Measurements from ENCODE around the gene SEC23B.
"Not testable (repeated sequence)": the region's sequence is repeated elsewhere in the genome, so short reads cannot be mapped to it uniquely, and the experiment has no call there.

Gene SEC23B

DNA sequence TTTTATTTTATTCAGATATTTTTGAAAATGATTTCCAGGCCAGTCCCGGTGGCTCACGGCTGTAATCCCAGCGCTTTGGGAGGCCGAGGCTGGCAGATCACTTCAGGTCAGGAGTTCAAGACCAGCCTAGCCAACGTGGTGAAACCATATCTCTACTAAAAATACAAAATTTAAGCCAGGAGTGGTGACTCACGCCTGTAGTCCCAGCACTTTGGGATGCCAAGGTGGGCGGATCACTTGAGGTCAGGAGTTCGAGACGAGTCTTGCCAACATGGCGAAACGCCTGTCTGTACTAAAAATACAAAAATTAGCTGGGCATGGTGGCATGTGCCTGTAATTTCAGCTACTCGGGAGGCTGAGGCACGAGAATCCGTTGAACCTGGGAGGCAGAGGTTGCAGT lies 19.0 kb downstream of the SEC23B start:
- not testable (repeated sequence) for DNase-seq (ENCODE audit: low read depth)

DNA sequence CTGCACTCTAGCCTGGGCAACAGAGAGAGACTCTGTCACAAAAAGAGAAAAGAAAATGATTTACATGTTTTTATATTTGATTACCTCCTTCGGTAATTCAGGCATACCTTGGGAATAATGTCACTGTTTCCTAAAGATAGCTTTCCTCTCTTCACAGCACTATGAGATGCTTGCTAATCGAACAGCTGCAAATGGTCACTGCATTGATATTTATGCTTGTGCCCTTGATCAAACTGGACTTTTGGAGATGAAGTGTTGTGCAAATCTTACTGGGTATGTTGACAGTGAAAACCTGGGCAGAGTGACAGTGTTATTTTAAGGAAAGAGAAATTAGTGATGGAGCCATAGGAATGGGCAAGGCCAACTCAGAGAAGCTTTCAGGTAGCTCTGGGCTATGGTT lies 19.6 kb downstream of the SEC23B start:
- DNase-seq (ENCODE audit: low read depth), result no peak

DNA sequence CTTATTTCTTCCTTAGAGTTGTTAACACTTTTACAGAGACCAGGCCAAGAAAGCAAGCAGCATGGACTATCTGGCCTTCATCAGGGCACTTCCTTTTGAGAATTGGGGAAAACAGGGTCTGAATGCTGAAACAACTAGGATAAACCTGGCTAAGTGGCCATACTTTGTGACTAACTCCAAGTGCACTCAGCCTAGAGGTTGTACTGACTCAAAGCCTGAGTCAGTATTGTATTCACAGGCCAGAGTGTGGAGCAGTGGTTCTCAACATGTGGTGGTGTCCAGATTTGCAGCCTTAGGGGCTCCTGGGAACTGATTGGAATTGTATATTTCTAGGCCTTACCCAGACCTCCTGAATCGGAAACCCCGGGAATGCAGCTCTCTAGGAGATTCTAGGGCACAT lies 20.1 kb downstream of the SEC23B start:
- DNase-seq (ENCODE audit: low read depth), result no peak

DNA sequence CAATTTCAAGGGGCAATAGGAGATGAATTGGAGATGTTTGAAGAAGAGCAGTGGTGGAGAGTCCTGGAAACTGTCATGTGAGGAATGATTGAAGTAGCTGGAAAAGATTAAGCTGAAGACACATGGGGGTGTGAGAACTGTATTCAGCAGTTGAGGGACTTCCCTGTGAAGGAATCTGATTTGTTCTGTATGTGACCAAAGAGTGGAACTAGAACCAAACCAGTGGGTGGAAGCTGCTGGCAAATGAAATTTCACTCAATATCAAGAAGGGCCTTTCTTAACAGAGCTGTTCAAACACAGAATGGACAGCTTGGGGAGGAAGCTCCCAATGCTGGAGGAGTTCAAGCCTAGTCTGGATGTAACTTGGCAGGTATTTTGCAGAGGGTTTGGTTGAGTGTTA lies 21.3 kb downstream of the SEC23B start:
- no peak for DNase-seq (ENCODE audit: low read depth)

DNA sequence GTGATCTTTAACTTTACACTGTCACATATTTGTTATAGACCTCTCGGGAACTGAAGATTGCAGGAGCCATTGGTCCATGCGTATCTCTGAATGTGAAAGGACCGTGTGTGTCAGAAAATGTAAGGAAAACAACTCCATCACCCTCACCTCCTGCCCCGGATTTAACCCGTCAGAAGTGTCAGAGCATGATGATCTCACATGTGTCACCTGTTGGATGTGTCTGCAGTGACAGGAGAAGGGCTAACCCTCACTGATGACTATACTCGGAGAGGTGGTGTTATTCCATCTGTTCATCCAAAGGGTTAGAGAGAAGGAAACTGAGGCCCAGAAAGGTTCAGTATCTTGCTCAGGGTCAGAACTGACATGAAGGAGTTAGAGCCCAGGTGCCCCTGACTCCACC lies 24.9 kb downstream of the SEC23B start:
- DNase-seq (ENCODE audit: low read depth), result no peak

DNA sequence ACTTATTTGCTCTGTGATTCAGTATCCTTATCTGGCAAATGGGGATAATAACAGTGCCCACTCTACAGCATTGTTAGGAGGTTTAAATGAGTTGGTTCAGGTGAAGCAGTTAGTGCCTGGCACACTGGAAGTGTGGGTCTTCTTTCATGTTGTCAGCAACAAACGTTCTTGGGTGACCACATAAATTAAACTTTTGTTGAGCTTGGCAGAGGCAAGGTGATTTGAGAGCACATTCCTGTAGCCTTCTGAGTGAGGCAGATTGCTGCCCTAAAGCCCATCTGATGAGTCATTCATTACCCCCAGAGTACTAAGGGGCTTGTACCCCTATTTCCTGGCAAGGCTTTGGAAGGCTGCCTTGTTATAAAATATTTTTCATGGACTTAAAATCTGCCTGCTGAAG lies 25.8 kb downstream of the SEC23B start:
- no peak for DNase-seq (ENCODE audit: low read depth)

DNA sequence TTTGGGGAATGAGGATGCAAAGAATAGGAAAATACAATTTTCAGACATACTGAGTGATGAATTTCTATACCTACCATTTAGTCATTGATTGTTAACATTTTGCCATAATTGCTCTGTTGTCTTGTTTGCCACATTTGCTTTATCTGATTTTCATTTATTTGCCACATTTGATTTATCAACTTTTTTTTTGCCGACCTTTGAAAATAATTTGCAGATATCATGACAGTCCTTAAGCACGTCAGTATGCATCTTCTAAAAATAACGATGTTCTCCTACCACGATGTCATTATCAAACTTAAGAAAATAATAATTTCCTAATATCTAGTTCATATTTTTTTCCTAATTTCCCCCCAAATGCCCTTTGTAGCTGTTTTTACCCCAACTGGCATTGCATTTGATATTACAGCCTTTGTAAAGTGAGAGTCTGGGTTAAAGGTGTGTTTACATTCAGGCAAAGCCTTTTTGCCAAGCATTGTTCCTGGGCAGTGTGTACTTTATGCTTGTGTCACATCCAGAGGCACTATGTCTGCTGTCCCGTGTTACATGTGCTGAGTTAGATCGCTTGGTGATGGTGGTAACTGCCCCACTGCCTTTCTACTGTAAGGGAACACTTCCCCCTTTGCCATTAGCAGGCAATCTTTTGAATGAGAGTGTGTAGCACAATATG lies 26.4 kb downstream of the SEC23B start:
- no peak for DNase-seq (ENCODE audit: low read depth)

DNA sequence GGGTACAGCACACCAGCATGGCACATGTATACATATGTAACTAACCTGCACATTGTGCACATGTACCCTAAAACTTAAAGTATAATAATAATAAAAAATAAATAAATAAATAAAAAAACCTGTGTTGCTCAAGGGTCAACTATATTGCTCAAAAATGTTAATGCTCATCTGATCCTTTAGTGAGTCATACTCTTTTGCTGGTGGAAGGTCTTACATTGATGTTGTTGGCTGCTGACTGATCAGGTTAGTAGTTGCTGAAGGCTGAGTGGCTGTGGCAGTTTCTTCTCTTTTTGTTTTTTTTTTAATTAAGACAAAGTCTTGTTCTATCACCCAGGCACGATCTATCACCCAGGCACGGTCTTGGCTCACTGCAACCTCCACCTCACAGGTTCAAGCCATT lies 29.9 kb downstream of the SEC23B start:
- DNase-seq (ENCODE audit: low read depth), result no peak

DNA sequence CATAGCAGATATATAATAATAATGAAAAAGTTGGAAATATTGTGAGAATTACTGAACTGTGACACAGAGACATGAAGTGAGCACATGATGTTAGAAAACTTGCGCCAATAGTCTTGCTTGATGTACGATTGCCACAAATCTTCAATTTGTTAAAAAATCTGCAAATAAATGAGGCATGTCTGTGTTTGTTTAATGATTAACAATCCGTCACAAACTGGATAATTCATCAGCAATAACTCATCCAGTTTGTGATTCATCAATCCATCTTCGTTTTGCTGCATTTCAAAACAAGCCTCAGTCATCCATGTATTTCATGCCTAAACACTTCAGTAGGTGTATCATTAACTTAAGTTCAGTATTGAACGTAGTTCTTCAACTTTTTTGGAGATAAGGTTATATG lies 34.0 kb downstream of the SEC23B start:
- DNase-seq (ENCODE audit: low read depth), result no peak

DNA sequence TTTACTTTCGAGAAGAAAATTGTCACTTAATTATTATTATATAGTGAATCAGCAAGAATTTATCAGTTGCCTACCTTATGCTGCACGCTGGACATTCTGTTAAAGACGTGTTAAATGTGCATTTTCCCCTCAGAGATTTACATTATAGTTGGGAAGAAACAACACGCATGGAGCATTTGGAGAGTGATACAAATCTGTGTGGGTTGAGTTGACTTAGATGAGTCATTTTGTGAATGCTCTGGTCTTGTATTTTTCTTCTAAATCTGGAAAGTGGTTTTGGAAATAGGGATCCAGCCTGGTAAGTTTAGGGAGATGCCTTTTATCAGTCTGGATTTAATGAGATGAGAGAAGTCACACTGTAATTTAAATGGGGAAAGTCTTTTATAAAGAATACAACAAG lies 35.5 kb downstream of the SEC23B start:
- no peak for DNase-seq (ENCODE audit: low read depth)

DNA sequence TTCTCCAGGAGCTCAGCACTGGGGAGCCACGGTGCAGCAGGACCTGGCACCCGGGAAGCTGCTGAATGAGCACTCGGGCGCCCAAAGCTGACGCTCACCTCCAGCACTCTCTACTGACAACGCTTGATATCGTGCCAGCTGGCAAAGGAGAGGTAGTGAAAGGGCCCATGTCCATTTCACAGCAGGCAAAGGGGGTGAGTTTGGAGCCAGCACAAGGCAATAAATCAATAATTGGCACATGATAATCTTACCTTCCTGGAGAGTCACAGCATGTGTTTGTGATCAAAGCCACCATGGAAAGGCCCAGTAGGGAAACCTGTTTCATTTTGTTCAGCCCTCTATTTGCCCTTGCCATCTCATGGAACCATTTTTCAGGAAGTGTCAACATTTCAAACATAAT lies 36.2 kb downstream of the SEC23B start:
- DNase-seq (ENCODE audit: low read depth), result no peak

DNA sequence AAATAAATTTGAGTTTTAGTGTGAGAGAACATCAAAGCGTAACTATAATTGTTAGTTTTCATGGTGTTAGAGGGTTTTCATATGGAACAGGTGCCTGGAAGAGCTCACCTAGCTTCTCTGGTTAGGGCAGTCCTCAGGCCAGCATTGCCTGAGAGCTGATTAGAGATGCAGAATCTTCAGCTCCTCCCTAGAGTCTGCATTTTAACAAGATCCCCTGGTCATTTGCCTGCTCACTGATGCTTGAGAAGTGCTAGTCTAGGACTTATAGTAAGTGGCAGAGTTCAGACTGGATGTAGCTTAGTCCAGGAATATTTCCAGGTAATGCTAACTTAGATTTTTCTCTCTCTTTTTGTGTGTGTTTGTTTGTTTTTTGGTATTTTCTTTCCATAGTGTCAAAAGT lies 37.8 kb downstream of the SEC23B start:
- no peak for DNase-seq (ENCODE audit: low read depth)

DNA sequence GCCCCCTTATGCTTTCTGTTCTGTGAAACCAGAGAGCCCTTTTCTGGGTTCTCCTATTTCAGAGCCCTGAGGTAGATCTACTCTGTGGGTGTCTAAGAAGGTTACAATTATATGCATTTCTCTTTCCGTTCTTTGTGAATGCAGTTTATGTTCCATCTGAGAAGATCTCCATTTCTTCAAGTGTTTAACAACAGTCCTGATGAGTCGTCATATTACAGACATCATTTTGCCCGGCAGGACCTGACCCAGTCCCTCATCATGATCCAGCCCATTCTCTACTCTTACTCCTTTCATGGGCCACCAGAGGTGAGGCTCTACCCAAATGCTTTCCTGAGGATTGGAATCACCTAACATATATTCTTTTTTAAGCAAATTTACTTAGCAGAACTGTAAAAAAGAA lies 40.7 kb downstream of the SEC23B start:
- DNase-seq (ENCODE audit: low read depth), result no peak

DNA sequence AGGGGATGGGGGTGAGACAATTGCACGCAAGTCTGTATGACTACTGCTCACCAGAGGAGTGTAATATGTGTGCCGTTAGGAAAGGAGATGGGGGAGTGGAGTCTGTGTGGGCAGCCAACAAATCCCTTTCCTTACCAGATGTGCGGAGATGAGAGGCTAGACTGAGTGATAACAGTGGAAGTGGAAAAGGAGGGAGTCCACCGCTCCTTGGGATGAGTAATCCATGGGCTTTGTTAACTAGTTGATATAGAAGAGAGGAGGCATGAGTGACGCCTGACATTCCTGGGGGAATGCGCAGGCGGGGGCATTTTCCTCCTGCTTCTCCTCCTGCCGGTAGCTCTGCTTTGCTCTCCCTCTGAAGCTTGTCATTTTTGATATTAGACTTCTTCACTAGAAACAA lies 46.0 kb downstream of the SEC23B start:
- DNase-seq (ENCODE audit: low read depth), result no peak

DNA sequence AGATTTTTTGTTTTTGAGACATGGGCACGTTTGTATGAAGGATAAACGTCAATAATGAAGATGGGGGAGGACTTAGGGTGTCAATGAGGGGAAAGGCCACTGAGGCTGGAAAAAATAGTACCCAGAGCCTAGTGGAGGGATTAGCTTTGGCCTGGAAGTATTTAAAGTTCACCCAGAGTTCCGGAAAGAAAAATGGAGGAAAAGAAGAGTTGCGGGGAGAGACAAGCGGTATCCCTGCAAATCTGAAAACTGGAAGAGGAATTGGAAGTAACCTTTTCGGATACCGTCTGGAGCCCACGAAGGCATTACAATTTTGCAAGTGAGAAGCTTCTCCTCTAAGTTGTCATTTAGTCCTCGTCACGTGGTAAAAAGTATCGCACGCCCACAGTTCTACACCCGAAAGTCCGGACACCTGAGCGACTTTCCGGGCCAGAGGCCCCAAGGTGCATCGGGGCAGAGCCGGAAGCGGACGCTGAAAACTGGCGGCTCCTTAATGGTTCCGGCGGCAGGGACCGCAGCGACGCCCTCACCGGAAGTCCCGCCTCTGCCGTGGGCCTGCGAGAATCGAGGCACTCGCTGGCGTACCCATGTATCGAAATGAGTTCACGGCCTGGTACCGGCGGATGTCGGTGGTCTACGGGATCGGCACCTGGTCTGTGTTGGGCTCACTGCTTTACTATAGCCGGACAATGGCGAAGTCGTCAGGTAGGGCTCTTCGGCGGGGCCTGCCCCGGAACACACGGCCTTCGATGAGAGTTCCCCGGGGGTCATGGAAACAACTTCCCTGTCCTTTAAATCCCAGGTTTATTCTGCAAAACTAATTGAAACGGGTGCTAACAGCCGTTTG lies 59.4 kb downstream of the SEC23B start, which contains the start of gene SMIM26:
Gene SMIM26, plus strand, starts transcription at position 541 of the 847 bp plus-strand sequence. Its CDS starts 47 bp downstream, at position 588.
- DNase-seq (ENCODE audit: low read depth), result peak; percentile 91

DNA sequence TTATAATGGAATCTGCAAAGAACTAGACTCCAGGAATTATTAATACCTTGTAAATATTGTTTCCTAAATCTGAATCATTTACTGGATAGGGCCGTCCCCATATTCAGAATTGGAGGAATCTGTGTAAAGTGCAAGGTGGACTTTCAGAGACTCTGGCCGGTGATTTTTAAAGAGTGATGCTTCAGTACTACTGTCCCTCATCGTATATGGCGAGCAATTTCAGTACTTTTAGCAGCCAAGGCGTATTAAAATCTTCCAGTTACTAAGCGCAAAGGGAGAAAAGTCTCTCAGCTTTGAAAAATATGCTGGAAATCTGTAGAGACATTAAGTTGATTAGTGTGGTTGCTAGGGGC lies 60.0 kb downstream of the SEC23B start:
- DNase-seq (ENCODE audit: low read depth), result no peak

DNA sequence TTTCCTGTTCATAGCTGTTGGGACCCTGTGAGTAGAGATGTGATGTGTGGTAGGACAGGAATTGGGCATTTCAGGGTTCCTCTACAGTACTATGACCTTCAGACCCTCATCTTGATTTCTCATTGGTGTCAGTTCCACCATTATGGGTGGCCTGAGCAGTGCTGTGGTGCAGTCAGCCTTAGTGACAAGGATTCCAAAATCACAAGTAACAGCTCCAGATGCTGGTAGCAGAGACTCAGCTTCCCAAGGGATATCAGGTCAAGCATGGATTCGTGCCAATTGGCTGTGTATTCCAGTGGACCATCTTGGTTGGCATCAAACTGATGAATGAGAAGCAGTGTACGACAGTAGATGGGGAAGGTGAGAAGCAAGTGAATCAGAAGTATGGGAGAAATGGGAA lies 63.3 kb downstream of the SEC23B start:
- no peak for DNase-seq (ENCODE audit: low read depth)

DNA sequence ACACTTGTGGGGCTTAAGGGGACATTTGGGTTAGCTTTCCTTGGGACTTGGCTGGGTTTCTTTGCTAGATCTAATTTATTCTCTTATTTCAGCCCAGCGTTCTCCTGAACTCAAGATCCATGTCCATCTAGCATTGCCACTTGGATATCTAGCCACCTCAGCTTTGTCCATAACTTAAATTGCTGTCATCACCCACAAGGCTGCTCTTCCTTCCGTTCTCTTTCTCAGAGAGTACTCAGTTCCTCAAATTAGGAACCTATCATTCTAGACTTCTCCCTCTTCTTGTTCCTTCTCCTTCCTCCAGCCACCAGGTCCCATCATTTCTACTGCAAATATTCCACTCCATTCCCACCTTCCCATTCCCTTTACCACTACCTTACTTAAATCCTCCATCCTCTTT lies 63.8 kb downstream of the SEC23B start:
- no peak for DNase-seq (ENCODE audit: low read depth)

DNA sequence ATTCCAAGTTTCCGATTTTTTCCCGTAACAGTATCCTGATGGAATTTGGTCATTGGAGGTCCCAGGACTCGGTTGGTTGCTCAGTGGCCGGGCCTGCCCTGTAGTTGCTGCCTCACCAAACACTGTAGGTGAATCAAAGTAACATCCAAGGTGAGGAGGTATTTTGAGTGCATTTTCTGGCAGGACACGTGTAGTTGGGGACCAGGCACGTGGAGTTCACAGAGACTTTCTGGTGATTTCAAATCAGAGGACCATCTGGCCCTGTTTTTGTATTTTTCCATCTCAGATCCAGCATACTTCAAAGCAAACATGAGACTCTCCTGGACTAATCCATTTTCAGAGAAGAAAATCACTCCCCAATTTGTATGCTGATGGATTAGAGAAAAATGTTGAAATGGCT lies 70.2 kb downstream of the SEC23B start:
- no peak for DNase-seq (ENCODE audit: low read depth)

DNA sequence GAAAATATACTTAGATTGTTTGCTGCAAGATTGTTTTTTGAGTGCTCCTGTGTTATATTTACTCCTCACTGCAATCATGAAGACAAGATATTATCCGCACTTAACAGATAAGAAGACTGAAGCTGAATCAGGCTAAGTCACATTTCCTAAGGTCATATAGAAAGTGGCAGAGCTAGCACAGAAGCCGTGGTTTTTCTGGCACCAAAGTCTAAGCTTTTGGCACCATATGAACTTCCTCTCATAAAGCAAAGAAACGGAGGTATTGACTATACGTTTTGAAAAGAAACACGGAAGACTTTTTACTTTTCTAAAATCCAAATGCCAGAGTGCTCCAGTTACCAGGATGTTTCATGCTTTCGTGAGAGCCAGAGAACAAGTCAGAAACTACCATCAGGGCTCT lies 70.8 kb downstream of the SEC23B start:
- DNase-seq (ENCODE audit: low read depth), result no peak

DNA sequence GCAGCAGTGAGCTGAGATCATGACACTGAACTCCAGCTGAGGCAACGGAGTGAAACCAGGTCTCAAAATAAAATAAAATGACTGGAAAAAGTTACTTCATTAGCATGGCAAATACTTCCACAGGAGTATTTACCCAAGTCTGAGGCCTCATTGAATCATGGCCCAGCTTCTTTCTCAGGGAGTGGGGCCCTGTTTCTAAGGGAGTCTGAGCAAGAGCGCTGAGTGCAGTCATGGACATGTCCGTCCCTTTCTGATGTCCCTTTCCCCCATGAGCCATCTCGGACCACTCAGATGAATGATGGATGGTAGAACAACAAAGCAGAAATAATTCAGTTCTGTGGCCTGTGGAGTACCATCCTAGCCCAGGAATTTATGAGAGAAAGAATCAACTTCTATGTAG lies 72.3 kb downstream of the SEC23B start:
- no peak for DNase-seq (ENCODE audit: low read depth)

DNA sequence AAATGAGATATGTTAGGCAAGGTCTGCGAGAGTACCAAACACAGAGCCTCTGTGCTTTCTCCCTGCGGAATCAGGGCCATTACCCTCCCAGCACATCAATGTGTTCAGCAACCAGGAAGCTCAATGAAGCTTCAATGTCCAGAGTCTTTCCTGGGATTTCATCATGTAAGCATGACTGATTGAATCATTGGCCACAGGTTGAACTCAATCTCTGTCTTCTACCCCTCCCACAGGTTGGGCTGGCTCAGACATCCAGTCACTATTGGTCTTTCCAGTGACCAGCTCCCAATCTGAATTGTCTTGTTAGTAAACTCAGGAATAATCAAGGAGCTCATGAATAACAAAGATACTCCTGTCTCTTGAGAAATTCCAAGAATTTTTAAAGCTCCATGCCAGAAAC lies 77.4 kb downstream of the SEC23B start:
- no peak for DNase-seq (ENCODE audit: low read depth)

DNA sequence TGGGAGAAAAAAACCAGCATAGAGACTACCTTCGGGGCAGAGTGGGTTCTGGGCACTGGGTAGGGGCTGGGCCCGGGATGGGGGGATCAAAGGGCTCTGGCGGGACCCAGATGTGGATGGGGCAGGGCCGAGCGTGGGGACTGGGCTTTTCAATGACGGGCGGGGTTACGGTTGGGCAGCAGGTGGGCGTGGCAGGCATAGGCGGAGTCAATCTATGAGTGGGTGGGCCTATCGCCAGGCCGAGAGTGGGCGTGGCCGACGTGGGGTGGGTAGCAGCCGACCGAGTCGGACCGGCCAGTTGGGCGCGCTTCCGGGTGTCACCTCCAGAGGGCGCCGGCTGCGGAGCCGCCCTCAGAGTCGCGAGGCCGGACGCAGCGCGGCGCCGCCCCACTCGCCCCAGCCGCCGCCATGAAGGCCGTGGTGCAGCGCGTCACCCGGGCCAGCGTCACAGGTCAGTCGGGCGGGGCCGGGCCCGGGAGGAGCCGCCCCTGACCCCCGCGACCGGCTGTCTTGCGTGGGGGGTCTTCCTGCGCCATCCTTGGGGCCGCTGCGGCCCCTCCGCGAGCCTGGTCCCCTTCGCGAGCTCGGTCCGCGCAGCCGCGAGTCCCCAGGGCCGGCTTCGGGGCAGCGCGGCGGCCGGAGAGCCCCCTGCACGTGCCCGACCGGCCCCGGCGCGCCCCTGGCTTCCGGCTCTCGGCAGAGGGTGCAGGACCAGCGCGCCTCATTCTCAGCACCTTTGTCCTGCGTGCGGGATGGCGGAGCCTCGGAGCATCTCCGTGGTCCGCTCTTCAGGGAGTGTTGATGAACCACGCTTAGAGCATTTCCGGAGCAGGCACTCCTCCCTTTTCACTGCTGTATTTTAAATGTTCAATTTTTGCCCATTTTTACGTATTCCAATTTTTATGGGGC lies 80.2 kb downstream of the SEC23B start, which contains the start of gene DTD1:
Gene DTD1, plus strand, starts transcription at position 390 of the 909 bp plus-strand sequence. Its CDS starts 19 bp downstream, at position 409.
- peak; percentile 64 for DNase-seq (ENCODE audit: low read depth)
